ENCODE data around the gene M1AP. TPM values are rescaled to one million over a fixed set of nuclear protein-coding genes. Genes with fewer than 3 reads are reported as not detected.
A peak's percentile ranks its signal among the peaks of the same experiment; 100 is the strongest.

M1AP gene
- total and polyA plus RNA-seq, 2 of the 8 experiments (the other 6 are each of a cell fraction or from before 2014, with no cell fraction given) = 4.8 TPM

- no peak overlapping the region for H3K27ac ChIP-seq (ENCODE audit: low read depth, low read length)
- POLR2A ChIA-PET (ENCODE audit: partially characterized antibody) = interaction anchor here (0.6 to 2.6 kb wide), 10 partner anchors 8 to 72 kb away, joined by 3 to 16 read pairs (median 4); partner anchors contain the start of genes AUP1, CCDC142, HTRA2 and TTC31
- no peaks in the 10 kb centered on the region for H3K9me3 ChIP-seq (ENCODE audit: insufficient read depth in 2 of 2, low read depth in 1 of 2, low read length in 1 of 2)
- peak overlapping the region; percentile 93 to 94 for H3K4me2 ChIP-seq (ENCODE audit: insufficient read depth in 1 of 2, low read depth in 2 of 2, low read length in 2 of 2)
- peaks cover 4 to 50% (median 32%) of the 10 kb centered on the region in 4 experiments for H3K27me3 ChIP-seq (replicated peaks in 1 of 4; ENCODE audit: control insufficient read depth in 3 of 4, extremely low read depth in 1 of 4, insufficient read depth in 3 of 4, low read length in 3 of 4)
- H4K5ac ChIP-seq (ENCODE audit: insufficient read length, low read depth, low read length) = peak overlapping the region; percentile 52
- H3K79me1 ChIP-seq (ENCODE audit: low read depth, low read length) = no peaks in the 10 kb centered on the region; the same call in 1 of the 2 replicates
- peak overlapping the region; percentile 53 for H3K14ac ChIP-seq (ENCODE audit: insufficient read length)
- 0 out of 2 replicates have a peak overlapping the region, but pooled peaks have one; percentile 46 for H2BK15ac ChIP-seq (ENCODE audit: low read length)
- H3K4me3 ChIP-seq (ENCODE audit: extremely low read depth in 1 of 4, insufficient read depth in 2 of 4, low read depth in 3 of 4, low read length in 4 of 4) = peak overlapping the region; percentile 83 to 94 (median 90)
- 0 out of 2 replicates have a peak overlapping the region, but pooled peaks have one; percentile 80 for H2BK12ac ChIP-seq (ENCODE audit: low read depth, low read length)
- CTCF ChIA-PET (ENCODE audit: partially characterized antibody) = interaction anchor here (1.4 to 7.5 kb wide), 3 partner anchors 17 to 72 kb away, joined by 4 to 56 read pairs (median 10); partner anchors contain the start of genes CCDC142 and TTC31
- H3K9ac ChIP-seq (replicated peaks in 1 of 4; ENCODE audit: extremely low read depth in 1 of 4, low read depth in 3 of 4, low read length in 3 of 4) = peak overlapping the region; percentile 2 to 65 (median 50); a peak in 6 of 7 replicates
- peaks cover 0 to 3% (median 0%) of the 10 kb centered on the region in 4 experiments; a peak in 1 of 8 replicates for H3K36me3 ChIP-seq (ENCODE audit: control insufficient read depth in 2 of 4, insufficient read depth in 4 of 4, low read length in 3 of 4)
- no peak overlapping the region for H3K23ac ChIP-seq (ENCODE audit: insufficient read length)
- peaks cover 1 to 10% (median 7%) of the 10 kb centered on the region in 4 experiments for H3K4me1 ChIP-seq (replicated peaks in 1 of 4; ENCODE audit: control insufficient read depth in 3 of 4, insufficient read depth in 4 of 4, low read length in 3 of 4)
- H3K23me2 ChIP-seq (ENCODE audit: low read depth, low read length) = peaks cover 18% of the 10 kb centered on the region
- H4K20me1 ChIP-seq (replicated peaks in 1 of 2; ENCODE audit: control insufficient read depth in 1 of 2, insufficient read depth in 2 of 2, low read length in 2 of 2) = peaks cover 2 to 4% of the 10 kb centered on the region in 2 experiments
- H2AFZ ChIP-seq (ENCODE audit: low read length) = peak overlapping the region; percentile 81
- DNase-seq (ENCODE audit: low read depth in 1 of 2, low spot score in 2 of 2) (peak in 1 of 2 experiments; percentile 76), FAIRE-seq (no peak)
- no peak overlapping the region for H3K4ac ChIP-seq (replicated peaks; ENCODE audit: insufficient read length, low read depth, low read length)
- H2AK5ac ChIP-seq (ENCODE audit: low read depth, low read length) = no peak overlapping the region
- H4K91ac ChIP-seq (replicated peaks; ENCODE audit: insufficient read length, low read length) = no peak overlapping the region
- H3K79me2 ChIP-seq (ENCODE audit: control insufficient read depth in 1 of 2, insufficient read depth in 2 of 2, low read length in 2 of 2) = no peaks in the 10 kb centered on the region
- WGBS, 2 experiments (ENCODE audit: extremely low coverage in 1 of 2, insufficient coverage in 1 of 2, insufficient read length in 1 of 2, insufficient replicate concordance in 2 of 2, low coverage in 1 of 2, low lambda C conversion rate in 2 of 2, missing lambda C conversion rate in 1 of 2) = 0% methylated on average over 50 of the region's 58 CpGs; no CpG with 5 or more reads in 1 of the 2 experiments
- peak overlapping the region; percentile 56 for H3K56ac ChIP-seq (replicated peaks; ENCODE audit: insufficient read length, low read depth, low read length)
- no peak overlapping the region for H2BK20ac ChIP-seq (ENCODE audit: low read length)
- H2BK5ac ChIP-seq (ENCODE audit: low read depth, low read length) = no peak overlapping the region
- peak overlapping the region; percentile 73 for H4K8ac ChIP-seq (ENCODE audit: extremely low read depth, insufficient read depth, low read length)
- H2BK120ac ChIP-seq (replicated peaks; ENCODE audit: low read depth, low read length) = peak overlapping the region; percentile 41
- peak overlapping the region; percentile 87; the same call in 1 of the 2 replicates for H3K18ac ChIP-seq (ENCODE audit: extremely low read depth, low read length)
- TF ChIP-seq GABPA (IDR thresholded peaks at IDR 0.05; ENCODE audit: borderline replicate concordance, insufficient read depth, low read length) (no peak), RXRA (IDR thresholded peaks at IDR 0.05; ENCODE audit: insufficient read depth, low read depth, low read length) (no peak)
Measured at GRCh38 chr2:74554820-74555531, 93.2 kb downstream of the M1AP start.
